Measurements from ENCODE around the gene RTEL1. TPM values are rescaled to one million over a fixed set of nuclear protein-coding genes. Genes with fewer than 3 reads are reported as not detected.
"Not testable (repeated sequence)": the region's sequence is repeated elsewhere in the genome, so short reads cannot be mapped to it uniquely, and the experiment has no call there.

Gene RTEL1
- polyA plus RNA-seq, 1 experiment: 11.3 TPM

GRCh38 chr20:63612276-63612931, 45.7 kb upstream of the RTEL1 start:
- H3K27ac ChIP-seq (ENCODE audit: low read depth, low read length): no peak overlapping the region
- H3K4me3 ChIP-seq (ENCODE audit: low read depth, low read length): no peak overlapping the region
- DNase-seq (ENCODE audit: low read depth, low spot score): no peak
- no peaks in the 10 kb centered on the region for H3K27me3 ChIP-seq (ENCODE audit: control insufficient read depth, insufficient read depth, low read length)
- CTCF ChIA-PET: no interaction called here
- TF ChIP-seq, protein P1, sequence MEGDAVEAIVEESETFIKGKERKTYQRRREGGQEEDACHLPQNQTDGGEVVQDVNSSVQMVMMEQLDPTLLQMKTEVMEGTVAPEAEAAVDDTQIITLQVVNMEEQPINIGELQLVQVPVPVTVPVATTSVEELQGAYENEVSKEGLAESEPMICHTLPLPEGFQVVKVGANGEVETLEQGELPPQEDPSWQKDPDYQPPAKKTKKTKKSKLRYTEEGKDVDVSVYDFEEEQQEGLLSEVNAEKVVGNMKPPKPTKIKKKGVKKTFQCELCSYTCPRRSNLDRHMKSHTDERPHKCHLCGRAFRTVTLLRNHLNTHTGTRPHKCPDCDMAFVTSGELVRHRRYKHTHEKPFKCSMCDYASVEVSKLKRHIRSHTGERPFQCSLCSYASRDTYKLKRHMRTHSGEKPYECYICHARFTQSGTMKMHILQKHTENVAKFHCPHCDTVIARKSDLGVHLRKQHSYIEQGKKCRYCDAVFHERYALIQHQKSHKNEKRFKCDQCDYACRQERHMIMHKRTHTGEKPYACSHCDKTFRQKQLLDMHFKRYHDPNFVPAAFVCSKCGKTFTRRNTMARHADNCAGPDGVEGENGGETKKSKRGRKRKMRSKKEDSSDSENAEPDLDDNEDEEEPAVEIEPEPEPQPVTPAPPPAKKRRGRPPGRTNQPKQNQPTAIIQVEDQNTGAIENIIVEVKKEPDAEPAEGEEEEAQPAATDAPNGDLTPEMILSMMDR (IDR thresholded peaks at IDR 0.05; ENCODE audit: low read depth, low read length): no peak
- POLR2A ChIA-PET: no interaction called here
- peaks cover 4% of the 10 kb centered on the region; the same call in 1 of the 2 replicates for H3K9me3 ChIP-seq (ENCODE audit: control insufficient read depth, insufficient read depth, low read length)

GRCh38 chr20:63613863-63614594, 44.1 kb upstream of the RTEL1 start:
- H3K27ac ChIP-seq (ENCODE audit: low read depth, low read length); DNase-seq (ENCODE audit: low read depth, low spot score); H3K27me3 ChIP-seq (ENCODE audit: control insufficient read depth, insufficient read depth, low read length); H3K4me3 ChIP-seq (ENCODE audit: low read depth, low read length); CTCF ChIA-PET; H3K9me3 ChIP-seq (ENCODE audit: control insufficient read depth, insufficient read depth, low read length); POLR2A ChIA-PET: not testable (repeated sequence)
- TF ChIP-seq, protein P1 (IDR thresholded peaks at IDR 0.05; ENCODE audit: low read depth, low read length): 0 out of 2 replicates have a peak, but pooled peaks have one; percentile 23

DNA sequence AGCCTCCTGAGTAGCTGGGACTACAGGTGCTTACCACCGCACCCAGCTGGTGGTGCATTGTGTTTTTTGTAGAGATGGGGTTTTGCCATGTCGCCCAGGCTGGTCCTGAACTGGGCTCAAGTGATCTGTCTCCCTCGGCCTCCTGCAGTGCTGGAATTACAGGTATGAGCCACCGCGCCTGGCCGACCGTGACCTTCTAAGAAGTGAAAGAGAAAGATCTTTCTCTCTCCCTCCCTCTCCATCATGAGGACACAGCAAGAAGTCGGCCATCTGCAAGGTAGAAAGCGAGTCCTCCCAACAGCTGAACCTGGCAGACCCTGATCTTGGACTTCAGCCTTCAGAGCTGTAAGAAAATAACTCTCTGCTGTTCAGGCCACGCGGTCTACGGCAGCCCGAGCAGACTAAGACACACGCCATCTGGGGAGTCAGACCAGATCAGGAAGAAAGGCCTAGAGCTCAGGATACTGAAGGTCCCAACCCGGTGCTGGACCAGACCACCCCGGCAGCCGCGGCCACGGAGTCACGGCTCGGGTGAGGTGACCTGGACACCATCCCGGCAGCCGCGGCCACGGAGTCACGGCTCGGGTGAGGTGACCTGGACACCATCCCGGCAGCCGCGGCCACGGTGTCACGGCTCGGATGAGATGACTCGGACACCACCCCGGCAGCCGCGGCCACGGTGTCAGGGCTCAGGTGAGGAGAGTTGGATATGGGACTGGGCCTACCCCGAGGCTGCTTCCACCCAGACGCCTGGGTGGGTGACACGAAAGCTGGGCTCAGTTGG, 40.8 kb upstream of the RTEL1 start:
- peaks cover 4% of the 10 kb centered on the region; the same call in 1 of the 2 replicates for H3K9me3 ChIP-seq (ENCODE audit: control insufficient read depth, insufficient read depth, low read length)
- H3K27ac ChIP-seq (ENCODE audit: low read depth, low read length): no peak overlapping the region
- no peaks in the 10 kb centered on the region for H3K27me3 ChIP-seq (ENCODE audit: control insufficient read depth, insufficient read depth, low read length)
- DNase-seq (ENCODE audit: low read depth, low spot score): no peak
- CTCF ChIA-PET: interaction anchor here (0.5 kb wide), 1 partner anchor 17 kb away, joined by 6 read pairs; no protein-coding TSS in a partner anchor
- H3K4me3 ChIP-seq (ENCODE audit: low read depth, low read length): no peak overlapping the region
- TF ChIP-seq, protein P1 (IDR thresholded peaks at IDR 0.05; ENCODE audit: low read depth, low read length): no peak
- POLR2A ChIA-PET: no interaction called here

GRCh38 chr20:63617876-63618265, 40.2 kb upstream of the RTEL1 start:
- no peak for DNase-seq (ENCODE audit: low read depth, low spot score)
- peaks cover 4% of the 10 kb centered on the region; the same call in 1 of the 2 replicates for H3K9me3 ChIP-seq (ENCODE audit: control insufficient read depth, insufficient read depth, low read length)
- no peaks in the 10 kb centered on the region for H3K27me3 ChIP-seq (ENCODE audit: control insufficient read depth, insufficient read depth, low read length)
- TF ChIP-seq, protein P1 (IDR thresholded peaks at IDR 0.05; ENCODE audit: low read depth, low read length): no peak
- POLR2A ChIA-PET: no interaction called here
- H3K4me3 ChIP-seq (ENCODE audit: low read depth, low read length): no peak overlapping the region
- H3K27ac ChIP-seq (ENCODE audit: low read depth, low read length): no peak overlapping the region
- CTCF ChIA-PET: no interaction called here

Measured in AG04450 (cell line).